ENCODE measurements around the gene PRRT1B.
"Not testable (repeated sequence)": the region's sequence is repeated elsewhere in the genome, so short reads cannot be mapped to it uniquely, and the experiment has no call there.

Gene PRRT1B

GRCh38 chr9:131502781-131503625 is 42.3 kb upstream of the PRRT1B start, which contains the start of gene POMT1:
Gene POMT1, plus strand, starts transcription at chr9:131502918. Its CDS starts 1,301 bp downstream, at chr9:131504219.
- peak within 1 kb of the TSS; percentile 78 for H3K4me3 ChIP-seq (ENCODE audit: low read length)
- DNase-seq (ENCODE audit: low read depth): peak; percentile 83
- TF ChIP-seq, protein P1, sequence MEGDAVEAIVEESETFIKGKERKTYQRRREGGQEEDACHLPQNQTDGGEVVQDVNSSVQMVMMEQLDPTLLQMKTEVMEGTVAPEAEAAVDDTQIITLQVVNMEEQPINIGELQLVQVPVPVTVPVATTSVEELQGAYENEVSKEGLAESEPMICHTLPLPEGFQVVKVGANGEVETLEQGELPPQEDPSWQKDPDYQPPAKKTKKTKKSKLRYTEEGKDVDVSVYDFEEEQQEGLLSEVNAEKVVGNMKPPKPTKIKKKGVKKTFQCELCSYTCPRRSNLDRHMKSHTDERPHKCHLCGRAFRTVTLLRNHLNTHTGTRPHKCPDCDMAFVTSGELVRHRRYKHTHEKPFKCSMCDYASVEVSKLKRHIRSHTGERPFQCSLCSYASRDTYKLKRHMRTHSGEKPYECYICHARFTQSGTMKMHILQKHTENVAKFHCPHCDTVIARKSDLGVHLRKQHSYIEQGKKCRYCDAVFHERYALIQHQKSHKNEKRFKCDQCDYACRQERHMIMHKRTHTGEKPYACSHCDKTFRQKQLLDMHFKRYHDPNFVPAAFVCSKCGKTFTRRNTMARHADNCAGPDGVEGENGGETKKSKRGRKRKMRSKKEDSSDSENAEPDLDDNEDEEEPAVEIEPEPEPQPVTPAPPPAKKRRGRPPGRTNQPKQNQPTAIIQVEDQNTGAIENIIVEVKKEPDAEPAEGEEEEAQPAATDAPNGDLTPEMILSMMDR (IDR thresholded peaks at IDR 0.05; ENCODE audit: insufficient read depth, low read depth, low read length, missing control alignments): no peak

DNA sequence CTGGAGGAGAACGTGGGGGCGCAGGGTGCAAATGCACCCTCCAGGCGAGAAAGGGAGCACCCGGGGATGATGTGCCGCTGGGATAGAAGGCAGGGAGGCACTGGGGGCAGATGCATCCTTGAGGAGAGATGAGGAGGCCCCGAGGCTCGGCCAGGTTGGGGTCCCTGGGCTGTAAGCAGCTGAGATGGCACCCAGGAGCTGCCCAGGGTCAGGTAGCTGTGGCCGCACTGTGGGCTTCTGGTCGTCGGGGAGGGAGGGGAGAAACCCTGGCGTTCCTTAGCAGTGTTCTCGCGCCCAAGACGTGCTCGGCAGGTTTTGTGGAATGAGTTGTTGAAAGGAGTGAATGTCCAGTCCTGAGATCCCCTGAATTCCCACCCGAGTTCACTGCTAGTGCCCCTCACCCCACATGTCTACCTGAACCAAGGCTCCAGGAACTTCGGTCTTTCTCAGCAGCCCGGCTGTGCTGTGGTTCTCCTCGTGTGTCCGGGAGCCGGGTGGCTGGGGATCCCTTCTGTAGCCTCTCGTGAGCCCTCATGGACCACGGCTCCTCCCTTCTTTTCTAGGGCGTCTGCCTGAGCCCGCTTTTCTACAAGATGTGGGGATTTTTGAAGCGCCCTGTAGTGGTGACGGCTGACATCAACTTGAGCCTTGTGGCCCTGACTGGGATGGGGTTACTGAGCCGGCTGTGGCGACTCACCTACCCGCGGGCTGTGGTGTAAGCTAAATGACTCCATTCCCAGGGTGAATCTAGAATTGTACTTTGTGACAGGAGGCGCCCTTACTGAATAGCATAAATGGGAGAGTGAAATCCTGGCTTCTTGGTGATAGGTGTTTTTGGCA is 41.5 kb upstream of the PRRT1B start:
- peak; percentile 72 for DNase-seq (ENCODE audit: low read depth)
- TF ChIP-seq, protein P1 (IDR thresholded peaks at IDR 0.05; ENCODE audit: insufficient read depth, low read depth, low read length, missing control alignments): no peak
- peak overlapping the region; percentile 78 for H3K4me3 ChIP-seq (ENCODE audit: low read length)

DNA sequence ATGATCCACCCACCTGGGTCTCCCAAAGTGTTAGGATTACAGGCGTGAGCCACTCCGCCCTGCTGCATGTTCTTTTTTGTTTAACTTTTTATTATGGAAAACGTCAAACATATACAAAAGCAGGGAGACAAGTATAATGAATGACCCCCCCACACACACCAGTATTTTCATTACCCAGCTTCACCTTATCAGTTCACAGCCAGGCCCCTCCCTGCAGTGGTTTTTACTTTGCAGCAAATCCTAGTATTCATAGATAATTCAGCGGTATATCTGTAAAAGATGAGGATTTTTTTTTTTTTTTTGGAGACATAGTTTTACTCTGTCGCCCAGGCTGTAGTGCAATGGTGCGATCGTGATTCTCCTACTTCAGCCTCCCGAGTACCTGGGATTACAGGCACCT is 40.3 kb upstream of the PRRT1B start:
- no peak for DNase-seq (ENCODE audit: low read depth)
- TF ChIP-seq, protein P1 (IDR thresholded peaks at IDR 0.05; ENCODE audit: insufficient read depth, low read depth, low read length, missing control alignments): no peak
- H3K4me3 ChIP-seq (ENCODE audit: low read length): no peak overlapping the region

DNA sequence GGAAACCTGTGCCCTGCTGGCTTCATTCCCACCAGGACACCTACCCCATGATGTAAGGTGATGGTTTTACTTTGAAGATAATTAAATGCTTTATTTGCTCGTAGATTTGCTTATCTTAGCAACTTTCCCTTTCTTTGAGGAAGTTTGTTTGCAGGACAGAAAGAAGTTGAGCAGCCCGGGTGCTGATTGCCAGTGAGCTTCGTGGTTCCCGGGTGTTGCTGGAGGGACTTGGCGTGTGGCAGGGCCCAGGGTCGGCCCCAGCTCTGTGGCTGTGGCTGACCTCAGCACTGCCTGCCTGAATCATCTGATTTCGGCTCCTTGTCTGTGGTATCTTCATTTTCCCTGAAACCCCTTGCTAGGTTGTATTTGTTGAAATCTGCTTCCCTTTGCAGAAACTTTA is 33.9 kb upstream of the PRRT1B start:
- TF ChIP-seq, protein P1 (IDR thresholded peaks at IDR 0.05; ENCODE audit: insufficient read depth, low read depth, low read length, missing control alignments): no peak
- DNase-seq (ENCODE audit: low read depth): no peak

GRCh38 chr9:131511880-131512279 is 33.4 kb upstream of the PRRT1B start:
- H3K4me3 ChIP-seq (ENCODE audit: low read length): no peak overlapping the region
- TF ChIP-seq, protein P1 (IDR thresholded peaks at IDR 0.05; ENCODE audit: insufficient read depth, low read depth, low read length, missing control alignments): no peak
- no peak for DNase-seq (ENCODE audit: low read depth)

More for the DNA sequence above, 33.9 kb upstream of the PRRT1B start:
- no peak overlapping the region for H3K4me3 ChIP-seq (ENCODE audit: low read length)

DNA sequence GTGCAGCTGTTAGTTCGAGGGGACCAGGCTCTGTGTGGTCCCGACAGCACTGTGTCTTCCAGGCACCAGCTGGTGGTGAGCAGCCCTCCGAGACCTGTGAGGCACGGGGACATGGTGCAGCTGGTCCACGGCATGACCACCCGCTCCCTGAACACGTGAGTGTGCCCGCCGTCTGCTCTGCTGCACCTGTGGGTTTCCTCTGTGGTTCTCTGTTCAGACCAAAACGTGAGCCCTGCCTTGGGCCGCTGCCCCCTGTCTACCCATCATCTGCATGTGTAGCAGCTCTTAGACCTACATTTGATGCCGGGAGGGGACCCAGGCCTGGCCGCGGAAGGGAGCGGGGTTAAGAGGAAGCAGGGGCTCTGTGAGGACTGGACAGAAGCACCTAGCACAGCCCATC is 32.1 kb upstream of the PRRT1B start:
- H3K4me3 ChIP-seq (ENCODE audit: low read length): no peak overlapping the region
- TF ChIP-seq, protein P1 (IDR thresholded peaks at IDR 0.05; ENCODE audit: insufficient read depth, low read depth, low read length, missing control alignments): no peak
- DNase-seq (ENCODE audit: low read depth): no peak

- H3K4me3 ChIP-seq (ENCODE audit: low read length); DNase-seq (ENCODE audit: low read depth): not testable (repeated sequence)
Measured at GRCh38 chr9:131515559-131516031, 29.7 kb upstream of the PRRT1B start.
